Measurements from ENCODE around the gene SREBF1. TPM values are rescaled to one million over a fixed set of nuclear protein-coding genes. Genes with fewer than 3 reads are reported as not detected.

The SREBF1 gene
- total and polyA plus RNA-seq, 2 of the 8 experiments (the other 6 are each of a cell fraction or from before 2014, with no cell fraction given), result 28.6 to 70.8 TPM

DNA sequence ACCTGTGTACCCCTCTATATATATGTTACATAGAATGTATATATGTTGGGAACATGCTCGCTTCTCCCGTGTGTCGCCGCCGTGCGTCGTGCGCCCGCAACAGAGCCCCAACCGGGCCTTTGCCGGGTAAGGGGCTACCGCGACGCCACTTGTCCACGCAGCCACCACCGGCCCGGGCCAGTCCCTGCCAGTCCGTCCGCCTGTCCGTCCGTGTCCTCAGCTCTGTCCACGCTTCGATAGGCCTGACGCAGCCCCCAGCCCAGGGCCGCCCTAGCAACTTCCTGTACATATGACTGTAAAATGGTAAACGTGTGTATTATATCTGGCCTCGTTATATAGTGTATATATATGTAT is 25.9 kb downstream of the SREBF1 start:
- ChIA-PET POLR2A (ENCODE audit: partially characterized antibody) (interaction anchor here (0.8 to 24.7 kb wide), 12 partner anchors 10 to 50 kb away, joined by 3 to 532 read pairs (median 5); partner anchors contain the start of gene SREBF1), CTCF (ENCODE audit: partially characterized antibody) (interaction anchor here (1.0 to 18.1 kb wide), 25 partner anchors 9 to 228 kb away, joined by 3 to 375 read pairs (median 13); partner anchors contain the start of genes ATPAF2, GID4 and SREBF1)
- TF ChIP-seq POLR2AphosphoS5 (IDR thresholded peaks at IDR 0.05; ENCODE audit: low read depth, low read length) (0 out of 2 replicates have a peak, but pooled peaks have one; percentile 8), GABPA (IDR thresholded peaks at IDR 0.05; ENCODE audit: borderline replicate concordance, insufficient read depth, low read length) (no peak)
- Histone ChIP-seq H2BK15ac (ENCODE audit: low read length) (no peak overlapping the region), H3K36me3 (ENCODE audit: control insufficient read depth in 2 of 4, insufficient read depth in 4 of 4, low read length in 3 of 4) (peaks cover 10 to 25% (median 17%) of the 10 kb centered on the region in 4 experiments; a peak in 6 of 8 replicates), H2BK12ac (ENCODE audit: low read depth, low read length) (0 out of 2 replicates have a peak overlapping the region, but pooled peaks have one; percentile 29), H4K8ac (ENCODE audit: extremely low read depth, insufficient read depth, low read length) (peak overlapping the region; percentile 48), H2BK5ac (ENCODE audit: low read depth, low read length) (no peak overlapping the region), H4K5ac (ENCODE audit: insufficient read length, low read depth, low read length) (no peak overlapping the region), H3K27me3 (replicated peaks in 1 of 4; ENCODE audit: control insufficient read depth in 3 of 4, extremely low read depth in 1 of 4, insufficient read depth in 3 of 4, low read length in 3 of 4) (peaks cover 6 to 23% (median 17%) of the 10 kb centered on the region in 4 experiments), H3K18ac (ENCODE audit: extremely low read depth, low read length) (no peak overlapping the region; the same call in 1 of the 2 replicates), H2AK5ac (ENCODE audit: low read depth, low read length) (no peak overlapping the region), H4K20me1 (replicated peaks in 1 of 2; ENCODE audit: control insufficient read depth in 1 of 2, insufficient read depth in 2 of 2, low read length in 2 of 2) (peaks cover 6 to 16% of the 10 kb centered on the region in 2 experiments), H4K91ac (replicated peaks; ENCODE audit: insufficient read length, low read length) (peak overlapping the region; percentile 2), H2BK120ac (replicated peaks; ENCODE audit: low read depth, low read length) (no peak overlapping the region), H3K9me3 (ENCODE audit: insufficient read depth in 2 of 2, low read depth in 1 of 2, low read length in 1 of 2) (no peaks in the 10 kb centered on the region), H2BK20ac (ENCODE audit: low read length) (no peak overlapping the region), H3K23ac (ENCODE audit: insufficient read length) (no peak overlapping the region), H2AFZ (ENCODE audit: low read length) (no peak overlapping the region), H3K79me2 (ENCODE audit: control insufficient read depth in 1 of 2, insufficient read depth in 2 of 2, low read length in 2 of 2) (no peaks in the 10 kb centered on the region), H3K14ac (ENCODE audit: insufficient read length) (no peak overlapping the region), H3K4me3 (ENCODE audit: extremely low read depth in 1 of 4, insufficient read depth in 2 of 4, low read depth in 3 of 4, low read length in 4 of 4) (peak overlapping the region; percentile 37 to 70 (median 40); a peak in 7 of 8 replicates), H3K27ac (ENCODE audit: low read depth, low read length) (no peak overlapping the region), H3K79me1 (ENCODE audit: low read depth, low read length) (no peaks in the 10 kb centered on the region), H3K4me1 (replicated peaks in 1 of 4; ENCODE audit: control insufficient read depth in 3 of 4, insufficient read depth in 4 of 4, low read length in 3 of 4) (peaks cover 0 to 20% (median 12%) of the 10 kb centered on the region in 4 experiments; a peak in 6 of 7 replicates), H3K56ac (replicated peaks; ENCODE audit: insufficient read length, low read depth, low read length) (no peak overlapping the region), H3K9ac (replicated peaks in 1 of 4; ENCODE audit: extremely low read depth in 1 of 4, low read depth in 3 of 4, low read length in 3 of 4) (no peak overlapping the region), H3K23me2 (ENCODE audit: low read depth, low read length) (peaks cover 10% of the 10 kb centered on the region; the same call in 1 of the 2 replicates), H3K4me2 (ENCODE audit: insufficient read depth in 1 of 2, low read depth in 2 of 2, low read length in 2 of 2) (peak overlapping the region; percentile 69 to 97), H3K4ac (replicated peaks; ENCODE audit: insufficient read length, low read depth, low read length) (no peak overlapping the region)
- no peak for FAIRE-seq
- DNase-seq (ENCODE audit: low read depth in 1 of 2, low spot score in 2 of 2), result no peak
- WGBS, 2 experiments (ENCODE audit: extremely low coverage in 1 of 2, insufficient coverage in 1 of 2, insufficient read length in 1 of 2, insufficient replicate concordance in 2 of 2, low coverage in 1 of 2, low lambda C conversion rate in 2 of 2, missing lambda C conversion rate in 1 of 2), result 58% methylated on average over 27 of the region's 27 CpGs; no CpG with 5 or more reads in 1 of the 2 experiments
